HG02943 (cell line): Measurements from ENCODE around the gene ABCG4.

ENCODE experiments used
- ATAC-seq: cut with Tn5 transposase; IDR thresholded peaks from one replicate; pipeline ENCODE4 v1.9.1; 2021; ENCODE audit warnings: mild to moderate bottlenecking, low read depth, moderate library complexity; ENCODE audit not compliant: unreplicated experiment

ABCG4 gene

DNA sequence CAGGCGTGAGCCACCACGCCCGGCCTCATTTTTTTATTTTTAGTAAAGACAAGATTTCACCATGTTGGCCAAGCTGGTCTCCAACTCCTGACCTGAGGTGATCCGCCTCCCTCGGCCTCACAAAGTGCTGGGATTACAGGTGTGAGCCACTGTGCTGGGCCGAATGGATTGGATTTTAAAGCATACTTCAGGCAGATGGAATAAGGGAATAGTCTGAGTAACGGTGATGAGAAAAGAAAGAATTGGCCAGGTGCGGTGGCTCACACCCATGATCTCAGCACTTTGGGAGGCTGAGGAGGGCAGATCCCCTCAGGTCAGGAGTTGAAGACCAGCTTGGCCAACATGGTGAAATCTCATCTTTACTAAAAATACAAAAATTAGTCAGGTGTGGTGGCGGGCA is 55.2 kb downstream of the ABCG4 start:
- ATAC-seq = no peak

GRCh38 chr11:119205080-119205479 is 56.2 kb downstream of the ABCG4 start:
- ATAC-seq = no peak

- peak; percentile 79 for ATAC-seq
Measured at GRCh38 chr11:119205574-119206510, 57.0 kb downstream of the ABCG4 start, which contains the start of gene CBL. Gene CBL, plus strand, starts transcription at chr11:119206339. Its CDS starts 79 bp downstream, at chr11:119206418.

GRCh38 chr11:119206511-119207414 is 57.9 kb downstream of the ABCG4 start:
- peak; percentile 29 for ATAC-seq

DNA sequence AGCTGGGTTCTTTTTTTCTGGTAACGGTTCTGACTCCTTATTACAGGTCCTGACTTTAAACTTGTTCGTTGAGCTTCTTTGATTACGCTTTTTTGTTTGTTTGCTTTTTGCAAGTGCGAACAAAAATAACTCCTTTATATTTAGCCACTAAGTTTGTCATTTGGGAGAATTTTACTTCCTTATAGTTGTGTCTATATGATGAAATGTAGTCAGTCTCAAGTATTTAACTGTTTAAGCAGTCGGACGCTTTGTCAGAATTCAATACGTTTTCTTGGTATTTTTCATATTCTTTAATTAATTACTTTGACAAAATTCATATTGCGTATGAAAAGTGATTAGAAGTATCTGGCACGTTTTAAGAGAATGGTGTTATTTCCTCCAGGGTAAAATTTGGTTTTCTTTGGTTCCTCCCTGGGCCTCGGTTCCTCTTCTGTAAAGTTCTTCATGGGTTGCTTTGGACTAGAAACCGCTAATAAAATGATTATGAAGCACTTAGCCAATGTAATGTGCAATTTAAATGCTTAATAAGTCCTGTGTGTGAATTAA is 58.6 kb downstream of the ABCG4 start:
- no peak for ATAC-seq

- no peak for ATAC-seq
Measured at GRCh38 chr11:119209186-119209585, 60.3 kb downstream of the ABCG4 start.

- ATAC-seq = no peak
Measured at GRCh38 chr11:119210050-119210449, 61.2 kb downstream of the ABCG4 start.
